ENCODE data around the gene LARP1. TPM values are rescaled to one million over a fixed set of nuclear protein-coding genes. Genes with fewer than 3 reads are reported as not detected.

The LARP1 gene
- total RNA-seq, 1 experiment from 2014 or later = 63.9 TPM

DNA sequence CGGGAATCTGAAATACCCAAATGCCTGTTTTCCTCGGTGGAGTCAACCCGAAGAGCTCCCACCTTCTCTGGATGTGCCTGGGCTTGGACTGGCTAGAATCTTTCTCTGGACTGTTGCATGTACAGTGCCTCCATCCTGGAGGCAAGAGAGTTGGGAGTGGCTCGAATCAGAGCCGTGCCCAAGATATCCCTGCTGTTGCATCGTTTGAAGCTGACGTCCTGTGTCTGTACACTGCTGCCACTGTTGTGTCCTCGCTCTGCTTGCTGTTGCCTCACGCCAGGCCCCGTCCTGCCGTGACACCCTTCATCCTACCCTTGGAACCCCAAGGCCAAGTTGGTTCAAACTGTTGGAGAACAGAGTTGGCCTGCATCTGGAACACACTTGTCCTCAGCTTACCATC is 59.8 kb downstream of the LARP1 start:
- BruUV-seq (replicated peaks) = no TSS peak
- intact Hi-C loops (cut with micrococcal nuclease) = no loop called here
- peaks cover 34% of the 10 kb centered on the region for H3K36me3 ChIP-seq (ENCODE audit: low read depth, low read length)

DNA sequence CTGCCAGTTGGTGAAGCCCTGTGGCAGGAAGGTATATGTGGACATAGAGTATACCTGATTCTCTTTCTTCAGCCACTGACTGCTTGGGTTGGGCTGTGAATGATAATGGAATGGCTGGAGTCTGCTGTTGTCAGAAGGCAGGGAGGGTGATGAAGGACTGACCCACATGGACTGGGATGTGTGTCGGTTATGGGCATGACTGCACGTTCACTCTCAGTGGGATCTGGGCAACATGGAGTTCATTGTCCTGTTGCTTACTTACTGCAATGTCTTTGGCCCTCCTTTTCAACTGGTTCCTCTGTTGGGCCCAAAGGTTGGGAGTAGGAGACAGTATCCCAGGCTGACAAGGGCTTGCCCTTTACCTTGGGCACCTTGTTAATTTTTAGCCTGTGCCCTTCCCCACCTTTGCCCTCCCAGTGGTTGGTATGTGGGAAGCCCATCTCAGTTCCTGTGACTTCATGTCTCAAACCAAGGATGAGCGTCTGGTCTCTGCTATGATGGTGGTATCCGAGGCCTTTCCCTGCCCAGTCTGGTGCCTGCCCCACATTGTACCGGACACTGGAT is 60.6 kb downstream of the LARP1 start:
- intact Hi-C loops (cut with micrococcal nuclease) = no loop called here
- H3K27ac ChIP-seq (ENCODE audit: low read length) = no peak overlapping the region
- CTCF ChIA-PET = no interaction called here

More for the DNA sequence above, 59.8 kb downstream of the LARP1 start:
- Histone ChIP-seq H3K27ac (ENCODE audit: low read length) (no peak overlapping the region), H2AFZ (ENCODE audit: low read length) (no peak overlapping the region), H3K4me2 (ENCODE audit: low read length) (no peak overlapping the region), H3K4me1 (ENCODE audit: insufficient read depth, low read length) (no peaks in the 10 kb centered on the region), H3K9ac (ENCODE audit: low read length) (no peak overlapping the region), H3K4me3 (ENCODE audit: low read length) (no peak overlapping the region), H4K20me1 (ENCODE audit: low read length) (no peaks in the 10 kb centered on the region), H3K27me3 (ENCODE audit: low read length) (no peaks in the 10 kb centered on the region), H3K79me2 (ENCODE audit: low read length) (no peaks in the 10 kb centered on the region), H3K9me2 (replicated peaks; ENCODE audit: low read length) (no peaks in the 10 kb centered on the region), H3K9me3 (ENCODE audit: low read length) (no peaks in the 10 kb centered on the region), H3F3A (ENCODE audit: low read length, unreplicated experiment) (no peaks in the 10 kb centered on the region)
- ChIA-PET CTCF (no interaction called here), POLR2A (ENCODE audit: unreplicated experiment) (no interaction called here)
- TF ChIP-seq EZH2phosphoT487 (IDR thresholded peaks at IDR 0.05; ENCODE audit: borderline replicate concordance, low read length) = no peak
- no peak for TF ChIP-seq EZH2 (IDR thresholded peaks at IDR 0.05; ENCODE audit: low read length, unreplicated experiment)
- TF ChIP-seq, protein P1, sequence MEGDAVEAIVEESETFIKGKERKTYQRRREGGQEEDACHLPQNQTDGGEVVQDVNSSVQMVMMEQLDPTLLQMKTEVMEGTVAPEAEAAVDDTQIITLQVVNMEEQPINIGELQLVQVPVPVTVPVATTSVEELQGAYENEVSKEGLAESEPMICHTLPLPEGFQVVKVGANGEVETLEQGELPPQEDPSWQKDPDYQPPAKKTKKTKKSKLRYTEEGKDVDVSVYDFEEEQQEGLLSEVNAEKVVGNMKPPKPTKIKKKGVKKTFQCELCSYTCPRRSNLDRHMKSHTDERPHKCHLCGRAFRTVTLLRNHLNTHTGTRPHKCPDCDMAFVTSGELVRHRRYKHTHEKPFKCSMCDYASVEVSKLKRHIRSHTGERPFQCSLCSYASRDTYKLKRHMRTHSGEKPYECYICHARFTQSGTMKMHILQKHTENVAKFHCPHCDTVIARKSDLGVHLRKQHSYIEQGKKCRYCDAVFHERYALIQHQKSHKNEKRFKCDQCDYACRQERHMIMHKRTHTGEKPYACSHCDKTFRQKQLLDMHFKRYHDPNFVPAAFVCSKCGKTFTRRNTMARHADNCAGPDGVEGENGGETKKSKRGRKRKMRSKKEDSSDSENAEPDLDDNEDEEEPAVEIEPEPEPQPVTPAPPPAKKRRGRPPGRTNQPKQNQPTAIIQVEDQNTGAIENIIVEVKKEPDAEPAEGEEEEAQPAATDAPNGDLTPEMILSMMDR (conservative IDR thresholded peaks at IDR 0.05; ENCODE audit: low read depth, low read length) = no peak
- no peak for DNase-seq
- ATAC-seq = no peak

DNA sequence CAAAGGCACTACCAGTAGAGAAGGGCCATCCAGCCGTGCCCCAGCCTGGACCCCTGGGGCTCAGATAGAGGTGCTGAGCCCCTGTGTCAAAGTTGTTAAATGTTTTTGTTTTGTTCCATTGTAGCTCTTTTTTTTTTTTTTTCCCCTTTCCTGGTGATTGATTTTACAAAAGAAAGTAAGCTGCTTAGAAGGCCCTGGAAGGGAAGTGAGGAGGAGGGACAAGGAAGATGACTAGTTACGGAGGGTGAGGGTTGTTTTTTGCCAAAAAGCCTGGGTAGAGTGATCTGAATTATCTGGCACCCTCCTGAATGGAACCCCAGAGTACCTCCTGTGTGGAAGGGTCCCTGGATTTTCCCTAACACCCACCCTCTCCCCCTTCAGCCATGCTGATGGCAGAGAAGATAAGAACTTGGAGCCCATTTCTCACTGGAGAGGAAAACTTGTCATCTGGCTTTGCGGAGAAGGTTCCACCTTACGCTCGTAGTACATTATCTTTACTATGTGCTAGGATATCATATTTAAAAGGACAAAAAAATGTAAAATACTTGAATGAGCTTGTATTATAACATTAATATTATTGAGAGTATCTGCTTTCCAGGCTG is 61.8 kb downstream of the LARP1 start:
- POLR2A ChIA-PET (ENCODE audit: unreplicated experiment) = no interaction called here
- Histone ChIP-seq H3K4me3 (ENCODE audit: low read length) (no peak overlapping the region), H3K27ac (ENCODE audit: low read length) (no peak overlapping the region), H3K79me2 (ENCODE audit: low read length) (no peaks in the 10 kb centered on the region), H3F3A (ENCODE audit: low read length, unreplicated experiment) (no peaks in the 10 kb centered on the region), H3K9me3 (ENCODE audit: low read length) (no peaks in the 10 kb centered on the region), H3K27me3 (ENCODE audit: low read length) (no peaks in the 10 kb centered on the region), H3K4me2 (ENCODE audit: low read length) (no peak overlapping the region), H4K20me1 (ENCODE audit: low read length) (no peaks in the 10 kb centered on the region), H2AFZ (ENCODE audit: low read length) (no peak overlapping the region), H3K4me1 (ENCODE audit: insufficient read depth, low read length) (no peaks in the 10 kb centered on the region), H3K9ac (ENCODE audit: low read length) (no peak overlapping the region), H3K36me3 (ENCODE audit: low read depth, low read length) (peaks cover 28% of the 10 kb centered on the region), H3K9me2 (replicated peaks; ENCODE audit: low read length) (no peaks in the 10 kb centered on the region)
- ATAC-seq (no peak), DNase-seq (no peak)
- no peak for TF ChIP-seq EZH2phosphoT487 (IDR thresholded peaks at IDR 0.05; ENCODE audit: borderline replicate concordance, low read length)
- TF ChIP-seq, protein P1 (conservative IDR thresholded peaks at IDR 0.05; ENCODE audit: low read depth, low read length) = no peak
- no peak for TF ChIP-seq EZH2 (IDR thresholded peaks at IDR 0.05; ENCODE audit: low read length, unreplicated experiment)
- BruUV-seq (replicated peaks) = no TSS peak
- intact Hi-C loops (cut with micrococcal nuclease) = no loop called here
- CTCF ChIA-PET = no interaction called here

More for the DNA sequence above, 60.6 kb downstream of the LARP1 start:
- no peaks in the 10 kb centered on the region for H3K4me1 ChIP-seq (ENCODE audit: insufficient read depth, low read length)
- ATAC-seq (no peak), DNase-seq (no peak)
- H3K4me3 ChIP-seq (ENCODE audit: low read length) = no peak overlapping the region
- no peaks in the 10 kb centered on the region for H3K27me3 ChIP-seq (ENCODE audit: low read length)
- POLR2A ChIA-PET (ENCODE audit: unreplicated experiment) = no interaction called here
- no peak overlapping the region for H2AFZ ChIP-seq (ENCODE audit: low read length)
- H3K4me2 ChIP-seq (ENCODE audit: low read length) = no peak overlapping the region
- no peaks in the 10 kb centered on the region for H3K9me3 ChIP-seq (ENCODE audit: low read length)
- H3F3A ChIP-seq (ENCODE audit: low read length, unreplicated experiment) = no peaks in the 10 kb centered on the region
- H3K9ac ChIP-seq (ENCODE audit: low read length) = no peak overlapping the region
- no peaks in the 10 kb centered on the region for H4K20me1 ChIP-seq (ENCODE audit: low read length)
- BruUV-seq (replicated peaks) = no TSS peak
- peaks cover 32% of the 10 kb centered on the region for H3K36me3 ChIP-seq (ENCODE audit: low read depth, low read length)
- no peaks in the 10 kb centered on the region for H3K79me2 ChIP-seq (ENCODE audit: low read length)
- no peaks in the 10 kb centered on the region for H3K9me2 ChIP-seq (replicated peaks; ENCODE audit: low read length)
- TF ChIP-seq EZH2phosphoT487 (IDR thresholded peaks at IDR 0.05; ENCODE audit: borderline replicate concordance, low read length) = no peak
- TF ChIP-seq EZH2 (IDR thresholded peaks at IDR 0.05; ENCODE audit: low read length, unreplicated experiment) = no peak
- TF ChIP-seq, protein P1 (conservative IDR thresholded peaks at IDR 0.05; ENCODE audit: low read depth, low read length) = no peak
